Mesenteric fat pad (tissue), 1 donor: Measurements from ENCODE around the gene ISX. TPM values are rescaled to one million over a fixed set of nuclear protein-coding genes. Genes with fewer than 3 reads are reported as not detected.

Experiments used
- DNase-seq: peaks from one replicate; pipeline ENCODE4 v3.0.0-alpha.2; 2020; ENCODE audit warnings: low spot score
- total RNA-seq: library from RNA; stranded (reverse); fragmentation: NEBNext Ultra II Directional; extraction: Animal tissue kit (Norgen Biotek cat#: 25700); gene quantifications from one replicate; pipeline ENCODE4 v1.2.1, GENCODE V29; 2021
- donor health status: DM: yes; HTN: yes; CAD: no.

ISX gene
- total RNA-seq, 1 donor from 2014 or later: not detected

GRCh38 chr22:35051791-35052190 is 14.2 kb upstream of the ISX start:
- no peak for DNase-seq

- DNase-seq: no peak
These were observed 12.7 kb upstream of the ISX start for GRCh38 chr22:35053060-35053835.

- DNase-seq: no peak
These were observed 11.9 kb upstream of the ISX start for GRCh38 chr22:35054064-35054463.

GRCh38 chr22:35056486-35056885 is 9.5 kb upstream of the ISX start:
- DNase-seq: no peak

GRCh38 chr22:35057155-35057554 is 8.8 kb upstream of the ISX start:
- DNase-seq: no peak

- no peak for DNase-seq
These were observed 6.3 kb upstream of the ISX start for GRCh38 chr22:35059632-35060031.

GRCh38 chr22:35064664-35065063 is 1.3 kb upstream of the ISX start:
- DNase-seq: no peak

GRCh38 chr22:35065183-35065582 is 775 bp upstream of the ISX start:
- no peak for DNase-seq

- DNase-seq: no peak
These were observed 810 bp downstream of the ISX start for GRCh38 chr22:35066768-35067167.

- no peak for DNase-seq
These were observed 3.6 kb downstream of the ISX start for GRCh38 chr22:35069541-35069940.

GRCh38 chr22:35070451-35071093 is 4.6 kb downstream of the ISX start:
- no peak for DNase-seq

- no peak for DNase-seq
These were observed 5.8 kb downstream of the ISX start for GRCh38 chr22:35071784-35072183.

GRCh38 chr22:35072925-35073324 is 7.0 kb downstream of the ISX start:
- DNase-seq: no peak

- DNase-seq: no peak
These were observed 8.6 kb downstream of the ISX start for GRCh38 chr22:35074583-35074982.

GRCh38 chr22:35076630-35077029 is 10.7 kb downstream of the ISX start:
- DNase-seq: no peak

- DNase-seq: no peak
These were observed 19.7 kb downstream of the ISX start for GRCh38 chr22:35085621-35086020.

- no peak for DNase-seq
These were observed 23.2 kb downstream of the ISX start for GRCh38 chr22:35089139-35089538.

- peak; percentile 53 for DNase-seq
These were observed 26.4 kb downstream of the ISX start for GRCh38 chr22:35092406-35092805.

- no peak for DNase-seq
These were observed 33.0 kb downstream of the ISX start for GRCh38 chr22:35098921-35099320.

- DNase-seq: no peak
These were observed 33.9 kb downstream of the ISX start for GRCh38 chr22:35099883-35100282.

- DNase-seq: peak; percentile 69
These were observed 36.7 kb downstream of the ISX start for GRCh38 chr22:35102663-35103062.

GRCh38 chr22:35103761-35104160 is 37.8 kb downstream of the ISX start:
- DNase-seq: peak; percentile 67

GRCh38 chr22:35104491-35104890 is 38.5 kb downstream of the ISX start:
- DNase-seq: peak; percentile 11
